ENCODE measurements around the gene C1orf141.

DNA sequence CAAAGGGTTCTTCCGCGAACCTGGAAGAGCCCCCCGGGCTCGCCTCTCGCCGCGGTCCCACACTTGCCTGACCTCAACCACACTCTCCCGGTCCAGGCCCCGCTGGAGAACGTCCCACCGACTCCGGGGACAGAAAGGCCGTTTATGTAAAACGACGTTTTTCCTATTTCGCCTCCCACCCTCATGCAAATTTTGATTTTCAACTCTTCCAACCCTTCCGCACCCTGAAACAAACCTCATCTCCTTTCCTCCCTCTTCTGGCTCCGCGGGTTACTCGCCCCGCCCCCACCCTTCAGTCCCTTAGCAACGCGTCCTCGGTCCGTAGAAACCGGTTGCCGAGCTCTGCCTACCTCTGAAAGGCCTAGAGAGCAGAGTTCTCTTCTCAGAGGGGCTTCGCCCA lies at the start of gene C1orf141:
- TF ChIP-seq CTCF (IDR thresholded peaks at IDR 0.05; ENCODE audit: control extremely low read depth in 1 of 3, insufficient read depth in 1 of 3, low read depth in 1 of 3, low read length in 3 of 3) (no peak), KDM1A (IDR thresholded peaks at IDR 0.05; ENCODE audit: borderline replicate concordance, low read length) (no peak), SIX5 (IDR thresholded peaks at IDR 0.05; ENCODE audit: low read depth, low read length) (no peak), EZH2 (IDR thresholded peaks at IDR 0.05; ENCODE audit: low read depth, low read length, severe bottlenecking) (no peak), PHF8 (conservative IDR thresholded peaks at IDR 0.05; ENCODE audit: low read depth, low read length) (no peak), POLR2A (IDR thresholded peaks at IDR 0.05; ENCODE audit: control extremely low read depth in 1 of 2, low read depth in 2 of 2, low read length in 2 of 2) (no peak), SAP30 (IDR thresholded peaks at IDR 0.05; ENCODE audit: insufficient read depth, insufficient replicate concordance, low read length) (no peak)

Data from H1 (cell line).